HG02852 (cell line): ENCODE results near the gene LSR.

Experiments used
- ATAC-seq: cut with Tn5 transposase; IDR thresholded peaks from one replicate; pipeline ENCODE4 v1.9.1; 2021; ENCODE audit warnings: mild to moderate bottlenecking, moderate library complexity; ENCODE audit not compliant: unreplicated experiment

The LSR gene

DNA sequence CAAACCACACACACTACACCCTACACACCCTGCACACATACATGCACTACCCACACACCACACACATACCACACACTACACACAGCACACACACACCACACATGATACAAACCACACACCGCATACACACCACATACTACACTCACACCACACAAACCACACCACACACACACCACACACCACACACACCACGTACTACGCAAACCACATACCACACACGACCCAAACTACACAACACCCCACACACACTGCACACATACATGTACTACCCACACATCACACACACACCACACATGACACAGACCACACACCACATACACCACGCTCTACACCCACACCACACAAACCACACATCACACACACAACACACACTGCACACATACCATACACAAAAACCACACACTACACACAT lies 49.8 kb downstream of the LSR start:
- ATAC-seq: no peak

DNA sequence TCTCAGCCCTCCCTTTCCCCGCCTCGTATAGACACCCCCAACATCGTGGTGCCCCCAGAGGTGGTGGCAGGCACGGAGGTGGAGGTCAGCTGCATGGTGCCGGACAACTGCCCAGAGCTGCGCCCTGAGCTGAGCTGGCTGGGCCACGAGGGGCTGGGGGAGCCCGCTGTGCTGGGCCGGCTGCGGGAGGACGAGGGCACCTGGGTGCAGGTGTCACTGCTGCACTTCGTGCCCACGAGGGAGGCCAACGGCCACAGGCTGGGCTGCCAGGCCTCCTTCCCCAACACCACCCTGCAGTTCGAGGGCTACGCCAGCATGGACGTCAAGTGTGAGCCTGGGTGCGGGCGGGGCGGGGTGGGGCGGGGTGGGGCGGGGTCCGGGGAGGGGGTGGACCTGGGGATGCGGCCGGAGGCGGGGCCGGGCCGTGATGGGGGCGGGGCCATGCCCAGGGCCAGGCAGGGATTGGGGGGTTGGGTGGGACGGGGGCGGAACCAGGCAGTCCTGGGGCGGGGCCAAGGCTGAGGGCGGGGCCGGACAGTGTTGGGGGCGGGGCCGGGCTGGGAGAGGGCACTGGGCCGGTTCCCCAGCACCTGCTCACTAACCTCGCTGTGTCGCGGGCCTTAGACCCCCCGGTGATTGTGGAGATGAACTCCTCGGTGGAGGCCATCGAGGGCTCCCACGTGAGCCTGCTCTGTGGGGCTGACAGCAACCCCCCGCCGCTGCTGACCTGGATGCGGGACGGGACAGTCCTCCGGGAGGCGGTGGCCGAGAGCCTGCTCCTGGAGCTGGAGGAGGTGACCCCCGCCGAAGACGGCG lies 50.9 kb downstream of the LSR start:
- no peak for ATAC-seq

DNA sequence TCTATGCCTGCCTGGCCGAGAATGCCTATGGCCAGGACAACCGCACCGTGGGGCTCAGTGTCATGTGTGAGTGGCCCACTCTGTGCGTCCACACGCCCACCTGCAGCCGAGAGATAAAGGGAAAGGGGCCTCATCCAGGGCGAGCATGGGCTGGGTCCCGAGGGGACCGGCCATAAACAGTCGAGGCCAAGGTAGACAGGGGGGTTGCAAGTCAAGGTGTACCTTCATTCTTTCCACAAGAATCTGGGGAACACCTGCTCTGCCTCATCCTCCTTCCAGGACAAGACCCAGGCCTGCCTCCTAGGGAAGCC lies 51.5 kb downstream of the LSR start:
- ATAC-seq: no peak

DNA sequence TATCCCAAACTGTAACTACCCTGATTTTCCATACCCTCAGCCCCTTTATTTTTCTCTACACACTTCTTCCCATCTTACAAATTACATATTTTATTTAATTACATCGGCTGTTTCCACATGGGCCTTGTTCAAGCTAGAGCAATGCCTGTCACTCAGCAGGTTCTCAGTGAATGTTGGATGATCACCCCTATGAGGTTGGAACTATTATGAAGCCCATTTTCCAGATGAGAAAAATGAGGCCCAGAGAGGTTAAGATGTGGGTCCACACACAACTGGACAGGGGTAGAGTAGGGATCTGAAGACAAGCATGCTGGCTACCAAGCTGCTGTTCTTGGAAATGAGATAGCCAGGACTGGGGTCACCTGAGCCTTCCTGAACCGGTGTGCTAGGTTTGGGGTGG lies 53.2 kb downstream of the LSR start:
- no peak for ATAC-seq

DNA sequence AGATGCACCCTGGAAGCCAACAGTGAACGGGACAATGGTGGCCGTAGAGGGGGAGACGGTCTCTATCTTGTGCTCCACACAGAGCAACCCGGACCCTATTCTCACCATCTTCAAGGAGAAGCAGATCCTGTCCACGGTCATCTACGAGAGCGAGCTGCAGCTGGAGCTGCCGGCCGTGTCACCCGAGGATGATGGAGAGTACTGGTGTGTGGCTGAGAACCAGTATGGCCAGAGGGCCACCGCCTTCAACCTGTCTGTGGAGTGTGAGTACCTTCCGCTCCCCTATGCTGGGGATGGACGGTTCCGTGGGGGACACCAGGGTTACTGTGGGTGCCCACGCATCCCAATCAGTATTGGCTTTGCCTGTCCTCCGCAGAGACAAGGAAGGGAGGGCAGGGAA lies 53.6 kb downstream of the LSR start:
- ATAC-seq: no peak

DNA sequence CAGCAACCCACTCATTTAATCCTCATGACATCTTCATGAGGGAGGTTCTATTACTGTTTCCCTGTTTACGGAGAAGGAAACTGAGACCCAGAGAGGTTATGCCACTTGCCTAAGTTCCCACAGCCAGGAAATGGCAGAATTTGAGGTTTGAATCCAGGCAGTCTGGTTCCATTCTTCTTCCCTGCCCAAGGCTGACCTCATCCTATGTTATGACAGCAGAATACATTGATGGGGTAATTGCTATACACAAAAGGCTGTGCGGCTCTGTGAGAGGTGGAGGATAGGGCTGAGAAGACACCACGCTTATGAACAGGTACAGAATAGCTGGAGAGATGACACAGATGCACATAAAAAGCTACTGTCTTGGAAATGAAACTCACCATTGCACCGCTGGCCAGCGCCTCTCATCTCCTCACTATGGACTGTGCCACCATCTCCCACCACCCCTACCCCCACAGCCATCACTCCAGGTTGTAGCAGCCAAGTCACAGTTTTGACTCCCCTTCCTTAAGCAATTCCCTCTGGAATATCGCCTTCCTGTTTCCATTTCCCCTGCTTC lies 54.6 kb downstream of the LSR start:
- ATAC-seq: no peak

DNA sequence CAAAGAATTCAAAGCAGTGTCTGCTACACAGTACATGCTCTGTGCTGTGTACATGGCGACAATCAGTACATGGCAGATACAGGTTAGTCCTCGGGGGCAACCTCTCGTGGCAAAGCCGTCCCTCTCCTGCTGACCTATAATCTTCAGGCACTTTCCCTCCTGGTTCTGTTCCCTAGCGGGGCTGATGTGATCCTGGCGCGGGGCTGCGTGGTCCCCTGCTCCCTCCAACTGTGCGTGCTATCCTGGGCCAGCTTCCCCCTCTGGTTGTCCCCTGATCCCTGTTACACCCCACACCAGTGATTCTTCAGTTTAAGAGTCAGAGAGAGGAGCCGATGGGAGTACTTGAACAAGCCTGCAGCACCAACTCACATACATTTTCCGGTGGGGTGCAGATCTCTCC lies 55.2 kb downstream of the LSR start:
- ATAC-seq: no peak

DNA sequence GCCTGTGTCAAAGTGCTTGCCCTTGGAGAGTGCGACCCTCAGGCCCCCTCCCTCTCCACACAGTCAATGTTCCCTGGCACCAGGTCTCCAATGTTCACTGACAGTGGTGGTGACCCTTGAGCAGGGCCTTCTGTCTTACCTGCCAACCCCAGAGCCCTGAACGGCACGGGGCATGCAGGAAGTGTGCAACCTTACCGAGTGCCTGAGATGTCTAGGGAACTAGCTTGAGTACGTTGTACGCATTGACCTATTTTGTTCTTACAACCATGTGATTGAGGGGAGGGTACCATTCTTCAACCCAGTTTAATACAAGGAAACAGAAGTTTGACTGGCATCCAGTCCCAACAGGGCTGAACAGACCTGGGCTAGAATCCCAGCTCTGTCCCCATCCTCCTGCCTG lies 56.4 kb downstream of the LSR start:
- ATAC-seq: no peak

DNA sequence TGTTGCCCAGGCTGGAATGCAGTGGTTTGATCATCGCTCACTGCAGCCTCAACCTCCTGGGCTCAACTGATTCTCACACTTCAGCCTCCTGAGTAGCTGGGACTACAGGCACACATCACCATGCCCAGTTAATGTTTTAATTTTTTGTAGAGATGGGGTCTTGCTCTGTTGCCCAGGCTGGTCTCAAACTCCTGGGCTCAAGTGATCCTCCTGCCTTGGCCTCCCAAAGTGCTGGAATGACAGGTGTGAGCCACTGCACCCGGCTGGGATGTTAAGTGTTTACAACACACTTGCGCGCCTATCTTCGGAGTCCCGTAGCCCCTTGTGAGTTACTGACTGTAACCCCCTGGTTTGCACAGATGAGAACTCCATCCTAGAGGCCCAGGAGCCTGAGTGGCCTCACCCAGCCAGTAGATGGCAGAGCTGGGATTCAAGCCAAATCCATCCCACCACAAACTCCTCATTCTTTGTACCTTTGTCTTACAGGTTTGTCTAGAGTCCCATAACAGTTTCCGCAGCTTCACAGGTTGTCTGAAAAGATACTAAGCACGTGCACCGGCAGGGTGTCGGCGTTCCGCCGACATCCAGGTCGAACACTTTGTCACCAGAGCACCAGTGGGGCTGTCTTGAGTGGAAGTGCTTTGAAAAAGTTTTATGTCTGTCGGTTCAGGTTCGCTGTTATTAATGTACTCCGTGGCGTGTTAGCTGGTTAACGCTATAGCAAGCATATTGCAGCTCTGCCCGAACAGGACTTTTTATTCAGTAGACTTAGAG lies 57.9 kb downstream of the LSR start:
- ATAC-seq: no peak

DNA sequence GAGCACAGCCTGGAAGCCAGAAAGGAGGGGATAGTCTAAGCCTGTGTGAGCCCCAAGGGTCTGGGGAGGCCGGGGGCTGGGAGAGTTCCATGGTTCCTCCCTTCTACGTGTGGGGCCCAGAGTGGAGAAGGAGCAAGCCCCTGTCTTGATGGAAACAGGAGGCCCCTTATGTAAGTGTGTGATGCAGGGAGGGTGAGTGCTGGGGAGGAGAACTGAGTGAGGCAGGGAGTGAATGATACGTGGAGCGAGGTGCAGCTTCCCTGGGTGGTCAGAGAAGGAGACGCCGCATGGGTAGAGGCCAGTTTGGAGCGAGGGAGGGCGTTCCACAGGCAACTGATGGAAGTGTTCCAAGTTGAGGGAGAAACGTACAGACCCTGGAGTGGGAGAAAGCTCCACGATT lies 59.1 kb downstream of the LSR start:
- ATAC-seq: no peak

DNA sequence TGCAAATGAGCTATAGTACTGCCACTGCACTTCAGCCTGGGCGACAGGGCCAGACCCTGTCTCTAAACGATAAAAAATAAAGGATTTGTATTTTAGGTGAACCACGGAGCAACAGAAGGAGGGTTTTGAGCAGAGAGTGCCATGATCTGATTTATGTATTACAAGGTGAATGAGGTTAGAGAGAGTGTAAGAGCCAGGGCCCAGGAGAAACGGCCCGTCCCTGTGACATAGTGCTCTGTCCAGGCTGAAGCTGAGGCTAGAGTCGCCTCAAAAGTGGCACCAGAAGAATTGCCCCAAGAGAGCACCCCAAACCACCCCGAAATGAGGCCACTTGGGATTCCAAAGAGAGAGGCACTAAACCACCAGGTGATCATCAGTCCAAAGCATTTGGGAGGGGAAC lies 60.1 kb downstream of the LSR start:
- ATAC-seq: no peak

DNA sequence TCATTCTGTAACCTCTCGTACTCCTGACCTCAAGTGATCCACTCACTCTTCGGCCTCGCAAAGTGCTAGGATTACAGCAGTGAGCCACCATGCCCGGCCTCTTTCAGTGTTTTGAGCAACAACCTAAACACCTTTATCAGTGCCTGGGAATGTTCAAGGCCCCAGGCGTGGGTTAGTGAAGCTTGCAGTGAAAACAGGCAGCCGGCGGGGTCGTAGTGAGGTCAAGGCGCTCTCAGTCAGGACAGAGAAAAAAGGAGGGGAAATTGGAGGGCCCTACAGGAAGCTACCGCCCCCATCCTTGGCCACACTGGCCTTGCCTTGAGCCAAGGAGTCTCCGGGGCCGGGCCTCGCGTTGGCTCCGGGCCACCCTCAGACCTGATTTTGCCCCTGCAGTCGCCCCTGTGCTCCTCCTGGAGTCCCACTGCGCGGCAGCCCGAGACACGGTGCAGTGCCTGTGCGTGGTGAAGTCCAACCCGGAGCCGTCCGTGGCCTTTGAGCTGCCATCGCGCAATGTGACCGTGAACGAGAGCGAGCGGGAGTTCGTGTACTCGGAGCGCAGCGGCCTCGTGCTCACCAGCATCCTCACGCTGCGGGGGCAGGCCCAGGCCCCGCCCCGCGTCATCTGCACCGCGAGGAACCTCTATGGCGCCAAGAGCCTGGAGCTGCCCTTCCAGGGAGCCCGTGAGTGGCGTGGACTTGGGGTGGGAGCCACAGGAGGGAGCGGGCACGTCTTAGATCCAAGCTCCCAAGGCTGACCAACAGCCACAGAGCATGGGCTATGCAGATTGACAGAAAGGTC lies 60.9 kb downstream of the LSR start:
- no peak for ATAC-seq

DNA sequence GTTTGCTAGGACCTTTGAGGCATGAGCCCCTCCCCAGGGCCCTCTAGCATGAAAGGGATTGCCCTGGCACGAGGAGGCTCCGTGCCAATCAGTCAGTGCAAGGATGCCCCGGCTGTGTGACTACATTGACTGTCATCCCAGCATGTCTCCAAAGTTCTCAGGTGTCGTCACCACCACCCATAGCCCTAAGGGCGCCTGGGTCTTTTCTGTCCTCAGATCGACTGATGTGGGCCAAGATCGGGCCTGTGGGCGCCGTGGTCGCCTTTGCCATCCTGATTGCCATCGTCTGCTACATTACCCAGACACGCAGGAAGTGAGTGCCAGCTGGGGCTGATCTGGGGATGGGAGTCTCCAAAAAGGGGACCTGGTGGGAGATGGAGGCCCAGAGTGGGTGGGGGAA lies 61.5 kb downstream of the LSR start:
- ATAC-seq: no peak

DNA sequence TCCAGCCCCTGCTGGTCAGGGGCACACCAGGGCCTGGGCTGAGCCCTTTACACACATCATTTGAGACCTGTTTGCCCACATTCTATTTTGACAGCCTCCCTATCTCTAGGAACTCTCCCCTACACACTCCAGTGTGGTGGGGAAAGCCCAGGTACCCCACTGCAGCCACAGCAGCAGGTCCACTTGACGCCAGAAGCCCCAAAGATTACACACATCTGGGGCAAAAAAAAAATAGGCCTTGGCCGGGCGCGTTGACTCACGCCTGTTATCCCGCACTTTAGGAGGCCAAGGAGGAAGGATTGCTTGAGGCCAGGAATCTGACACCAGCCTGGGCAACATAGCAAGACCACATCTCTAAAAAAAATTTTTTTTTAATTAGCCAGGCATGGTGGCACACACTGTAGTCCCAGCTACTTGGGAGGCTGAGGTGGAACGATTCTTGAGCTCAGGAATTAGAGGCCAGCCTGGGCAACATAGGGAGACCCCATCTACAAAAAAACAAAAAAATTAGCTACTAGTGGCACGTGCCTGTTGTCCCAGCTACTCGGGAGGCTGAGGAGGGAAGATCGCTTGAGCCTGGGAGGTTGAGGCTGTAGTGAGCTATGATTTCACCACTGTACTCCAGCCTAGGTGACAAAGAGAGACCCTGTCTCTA lies 62.1 kb downstream of the LSR start:
- no peak for ATAC-seq

DNA sequence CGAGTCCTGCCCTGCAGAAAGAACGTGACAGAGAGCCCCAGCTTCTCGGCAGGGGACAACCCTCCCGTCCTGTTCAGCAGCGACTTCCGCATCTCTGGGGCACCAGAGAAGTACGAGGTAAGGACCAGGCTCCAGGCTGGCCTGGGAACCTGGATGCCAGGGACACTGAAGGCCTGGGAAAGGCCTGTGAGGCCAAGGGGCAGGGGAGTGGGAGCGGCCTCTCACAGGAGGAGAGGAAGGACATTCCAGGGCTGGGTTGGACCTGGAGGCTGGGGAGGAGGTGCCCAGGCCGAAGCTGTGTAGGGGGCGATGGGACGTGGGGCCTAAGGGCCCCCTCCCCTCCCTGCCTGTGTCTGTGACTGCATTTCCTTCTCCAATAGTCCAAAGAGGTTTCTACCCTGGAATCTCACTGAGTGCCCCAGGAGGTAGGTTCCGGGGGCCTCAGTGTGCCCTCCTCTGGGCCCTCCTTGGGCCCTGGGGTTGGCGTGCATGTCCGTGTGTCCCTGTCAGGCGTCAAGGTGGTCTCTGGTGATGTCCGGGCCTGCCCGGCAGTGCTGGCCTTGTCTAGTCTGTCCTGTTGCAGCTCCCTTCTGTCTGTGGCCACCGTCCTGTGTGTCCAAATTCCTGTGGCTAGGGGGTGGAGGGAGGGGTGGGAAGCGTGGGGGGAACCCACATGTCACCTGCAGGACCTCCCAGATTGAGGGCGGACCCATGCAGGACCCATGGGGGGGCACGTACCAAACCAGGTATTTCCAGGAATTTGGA lies 63.3 kb downstream of the LSR start:
- no peak for ATAC-seq

DNA sequence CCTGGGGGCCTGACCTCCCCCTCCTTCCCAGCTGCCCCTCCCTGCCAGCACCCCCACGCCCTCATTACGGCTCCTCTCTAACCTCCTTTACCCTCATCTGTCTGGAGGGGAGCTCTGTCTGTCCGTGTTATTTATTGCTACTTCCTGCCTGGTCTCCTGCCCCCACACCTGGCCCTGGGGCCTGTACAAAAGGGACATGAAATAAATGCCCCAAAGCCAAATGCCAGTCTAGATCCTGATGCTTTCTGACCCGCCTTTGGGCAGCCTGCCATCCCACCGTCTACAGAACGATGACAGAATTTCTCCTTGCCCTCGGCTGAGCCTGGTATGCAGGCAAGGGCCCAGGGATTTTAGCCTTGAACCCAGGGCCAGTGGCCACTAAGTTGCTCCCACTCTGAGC lies 64.8 kb downstream of the LSR start:
- ATAC-seq: no peak

DNA sequence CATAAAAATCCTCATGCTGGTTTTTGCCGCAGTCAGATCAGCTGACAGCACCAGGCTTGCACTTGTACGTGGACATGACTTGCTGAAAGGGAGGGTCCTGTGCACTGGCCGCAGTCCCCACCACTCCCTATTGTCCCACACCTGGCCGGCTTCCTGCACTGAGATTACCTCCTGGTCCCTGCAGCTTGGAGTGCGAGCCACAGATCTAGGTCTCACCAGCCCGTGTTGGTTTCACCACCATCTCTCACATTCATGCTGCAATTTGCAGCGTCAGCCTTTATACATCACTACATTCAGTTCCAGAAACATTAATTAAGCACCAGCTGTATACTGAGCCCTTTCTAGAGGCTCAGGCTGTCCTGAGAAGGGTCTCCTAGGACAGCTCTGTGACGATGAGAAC lies 65.2 kb downstream of the LSR start:
- ATAC-seq: no peak

DNA sequence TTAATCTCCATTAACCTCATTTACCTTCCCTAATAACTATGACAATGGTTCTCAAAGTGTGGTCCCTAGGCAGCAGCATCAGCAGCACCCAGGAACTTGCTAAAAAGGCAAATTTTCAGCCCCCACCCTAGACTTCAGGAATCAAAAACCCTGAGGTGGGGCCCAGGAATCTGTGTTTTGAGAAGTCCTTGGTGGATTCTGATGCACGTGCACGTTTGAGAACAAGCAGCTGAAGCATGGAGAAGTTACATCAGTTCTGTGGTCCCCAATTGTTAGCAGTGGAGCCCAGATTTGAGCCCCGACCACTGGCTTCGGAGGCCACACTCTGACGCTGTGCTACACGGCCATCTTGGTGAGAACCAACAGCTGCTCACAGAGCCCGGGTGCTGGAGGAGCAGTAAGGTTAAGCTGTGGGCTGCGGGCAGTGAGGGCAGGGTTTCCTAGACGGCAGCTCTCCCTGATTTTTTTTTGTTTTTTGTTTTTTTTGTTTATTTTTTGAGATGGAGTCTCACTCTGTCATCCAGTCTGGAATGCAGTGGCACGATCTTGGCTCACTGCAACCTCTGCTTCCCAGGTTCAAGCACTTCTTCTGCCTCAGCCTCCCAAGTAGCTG lies 66.2 kb downstream of the LSR start:
- no peak for ATAC-seq

DNA sequence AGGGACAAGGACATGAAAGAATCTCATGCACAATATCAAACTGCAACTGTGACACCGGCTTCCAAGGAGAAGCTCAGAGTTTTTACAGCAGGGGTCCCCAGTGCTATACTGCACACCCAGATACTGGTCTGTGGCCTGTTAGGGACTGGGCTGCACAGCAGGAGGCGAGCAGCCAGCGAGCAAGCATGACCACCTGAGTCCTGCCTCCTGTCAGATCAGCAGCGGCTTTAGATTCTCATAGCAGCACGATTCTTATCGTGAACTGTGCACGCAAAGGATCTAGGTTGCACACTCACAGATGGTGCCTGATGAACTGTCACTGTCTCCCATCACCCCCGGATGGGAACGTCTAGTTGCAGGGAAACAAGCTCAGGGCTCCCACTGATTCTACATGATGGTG lies 67.1 kb downstream of the LSR start:
- no peak for ATAC-seq

DNA sequence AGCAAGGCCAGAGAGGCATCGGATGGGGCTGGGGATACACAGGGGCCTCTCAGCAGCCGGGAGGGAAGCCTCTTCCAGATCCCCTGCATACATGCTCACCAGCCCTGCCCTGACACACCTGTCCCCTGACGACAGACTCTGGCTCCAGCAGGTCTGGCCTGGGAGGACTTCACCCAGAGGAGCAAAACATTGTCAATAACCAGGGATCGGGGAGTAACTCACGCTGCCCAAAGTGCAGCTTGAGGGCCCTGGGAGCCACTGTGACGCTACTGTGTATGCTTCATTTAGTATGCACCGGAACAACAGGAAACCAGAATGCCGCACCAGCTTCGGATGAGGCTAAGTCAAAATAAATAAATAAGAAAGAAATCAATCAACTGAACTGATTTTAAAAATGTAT lies 67.8 kb downstream of the LSR start:
- no peak for ATAC-seq
